GM20000 (cell line): ENCODE measurements around the gene VSTM2B.

Experiments used
- DNase-seq: peaks from one replicate; pipeline ENCODE4 v3.0.0; 2012; ENCODE audit warnings: low spot score
- TF ChIP-seq, protein P1 (sequence below): IDR thresholded peaks from 2 replicates; pipeline ENCODE4 v1.5.1; 2012; ENCODE audit warnings: mild to moderate bottlenecking, control low read depth; ENCODE audit errors: extremely low read depth, missing control alignments

VSTM2B gene

DNA sequence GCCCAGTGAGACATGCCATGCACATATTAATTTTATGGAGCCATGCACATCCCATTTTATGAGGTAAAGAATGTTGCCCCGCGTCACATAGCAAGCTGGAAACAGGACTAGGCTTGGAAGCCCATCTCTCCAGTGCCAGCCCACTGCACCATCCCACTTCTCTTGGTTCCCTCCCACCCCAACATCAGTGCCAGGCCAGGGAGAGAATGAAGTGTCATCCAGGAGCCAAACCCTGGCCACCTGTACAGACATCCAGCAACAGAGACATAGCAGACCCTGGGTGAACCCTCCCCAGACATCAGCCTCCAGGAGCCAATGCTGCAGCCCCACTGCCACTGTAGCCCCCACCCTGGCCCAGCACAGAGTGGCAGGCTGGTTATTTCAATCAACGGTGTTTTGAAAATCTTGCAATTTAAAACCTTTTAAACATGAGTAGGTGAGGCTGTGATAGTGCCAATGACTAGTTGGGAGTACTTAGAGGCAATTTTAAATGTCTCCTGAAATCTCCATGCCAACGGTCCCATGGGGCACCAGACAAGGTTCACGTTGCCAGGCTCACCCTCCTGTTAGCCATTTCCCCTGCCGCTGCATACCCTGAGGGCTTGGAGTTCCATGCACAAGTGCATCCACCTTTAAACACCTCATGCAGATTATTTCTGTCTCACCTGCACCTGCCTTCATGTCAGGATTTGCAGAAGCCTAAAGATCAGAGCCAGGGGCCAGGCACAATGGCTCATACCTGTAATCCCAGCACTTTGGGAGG is 34.7 kb downstream of the VSTM2B start:
- no peak for DNase-seq
- TF ChIP-seq, protein P1, sequence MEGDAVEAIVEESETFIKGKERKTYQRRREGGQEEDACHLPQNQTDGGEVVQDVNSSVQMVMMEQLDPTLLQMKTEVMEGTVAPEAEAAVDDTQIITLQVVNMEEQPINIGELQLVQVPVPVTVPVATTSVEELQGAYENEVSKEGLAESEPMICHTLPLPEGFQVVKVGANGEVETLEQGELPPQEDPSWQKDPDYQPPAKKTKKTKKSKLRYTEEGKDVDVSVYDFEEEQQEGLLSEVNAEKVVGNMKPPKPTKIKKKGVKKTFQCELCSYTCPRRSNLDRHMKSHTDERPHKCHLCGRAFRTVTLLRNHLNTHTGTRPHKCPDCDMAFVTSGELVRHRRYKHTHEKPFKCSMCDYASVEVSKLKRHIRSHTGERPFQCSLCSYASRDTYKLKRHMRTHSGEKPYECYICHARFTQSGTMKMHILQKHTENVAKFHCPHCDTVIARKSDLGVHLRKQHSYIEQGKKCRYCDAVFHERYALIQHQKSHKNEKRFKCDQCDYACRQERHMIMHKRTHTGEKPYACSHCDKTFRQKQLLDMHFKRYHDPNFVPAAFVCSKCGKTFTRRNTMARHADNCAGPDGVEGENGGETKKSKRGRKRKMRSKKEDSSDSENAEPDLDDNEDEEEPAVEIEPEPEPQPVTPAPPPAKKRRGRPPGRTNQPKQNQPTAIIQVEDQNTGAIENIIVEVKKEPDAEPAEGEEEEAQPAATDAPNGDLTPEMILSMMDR: no peak

DNA sequence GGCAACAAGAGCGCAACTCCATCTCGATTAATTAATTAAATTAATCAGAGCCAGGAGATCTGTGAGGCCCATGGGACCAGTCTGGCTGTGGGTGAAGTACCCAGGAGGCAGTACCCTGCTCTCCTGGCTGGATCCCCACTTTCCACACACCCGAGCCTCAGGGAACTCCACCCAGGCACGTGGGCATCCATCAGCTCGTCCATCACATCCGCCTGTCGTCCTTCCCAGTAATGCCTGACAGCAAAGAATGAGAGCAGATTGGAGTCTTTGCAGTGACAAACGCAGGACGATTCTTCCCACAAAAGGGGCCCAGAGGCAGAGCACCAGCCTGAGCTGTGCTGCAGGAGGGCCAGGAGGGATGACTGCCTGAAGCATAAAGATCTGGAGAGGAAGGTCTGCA is 35.8 kb downstream of the VSTM2B start:
- TF ChIP-seq, protein P1: no peak
- no peak for DNase-seq

DNA sequence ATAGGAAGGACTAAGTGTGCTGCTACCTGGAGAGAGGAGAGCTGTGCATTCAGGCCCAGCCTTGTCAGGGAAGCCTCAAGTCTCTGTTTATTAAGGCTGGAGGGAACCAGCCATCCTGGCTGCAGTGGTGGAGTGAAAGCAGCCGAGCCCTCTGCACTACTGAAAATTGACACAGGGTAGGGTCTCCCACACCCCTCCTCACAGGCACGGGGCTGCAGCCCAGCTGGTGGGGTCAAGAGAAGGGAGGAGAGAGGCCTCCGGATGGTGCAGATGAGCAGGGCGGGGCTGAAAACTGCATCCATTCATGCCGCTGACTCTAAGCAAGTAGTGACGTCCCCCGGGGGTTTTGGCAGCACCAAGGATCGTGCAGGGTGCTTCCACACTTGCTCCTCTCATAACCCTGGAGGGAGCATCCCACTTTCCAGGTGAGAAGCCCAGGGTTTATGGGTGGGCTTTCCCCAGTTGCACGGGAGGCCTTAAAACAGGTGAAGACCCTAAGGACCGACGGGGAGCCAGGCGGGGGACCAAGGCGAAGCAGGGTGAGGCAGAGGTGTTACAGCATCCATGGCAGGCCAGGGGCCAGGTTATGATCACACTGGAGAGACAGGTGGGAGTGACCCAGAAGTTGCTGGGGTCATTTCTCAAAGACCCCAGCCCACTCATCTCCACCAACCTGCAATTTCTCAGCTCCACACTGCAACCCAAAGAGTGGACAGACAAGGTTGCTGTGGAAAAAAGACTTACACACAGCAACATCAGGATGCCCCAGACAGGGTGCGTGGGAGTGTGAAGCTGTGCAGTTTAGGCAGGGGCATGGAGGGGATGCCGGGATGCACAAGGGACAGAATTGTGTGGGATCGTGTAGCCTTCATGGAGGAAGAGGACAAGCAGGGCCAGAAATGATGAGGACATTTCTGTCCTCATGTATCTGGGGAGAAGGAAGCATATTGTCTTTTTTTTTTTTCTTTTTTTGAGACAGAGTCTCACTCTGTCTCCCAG is 36.8 kb downstream of the VSTM2B start:
- no peak for DNase-seq
- TF ChIP-seq, protein P1: no peak

DNA sequence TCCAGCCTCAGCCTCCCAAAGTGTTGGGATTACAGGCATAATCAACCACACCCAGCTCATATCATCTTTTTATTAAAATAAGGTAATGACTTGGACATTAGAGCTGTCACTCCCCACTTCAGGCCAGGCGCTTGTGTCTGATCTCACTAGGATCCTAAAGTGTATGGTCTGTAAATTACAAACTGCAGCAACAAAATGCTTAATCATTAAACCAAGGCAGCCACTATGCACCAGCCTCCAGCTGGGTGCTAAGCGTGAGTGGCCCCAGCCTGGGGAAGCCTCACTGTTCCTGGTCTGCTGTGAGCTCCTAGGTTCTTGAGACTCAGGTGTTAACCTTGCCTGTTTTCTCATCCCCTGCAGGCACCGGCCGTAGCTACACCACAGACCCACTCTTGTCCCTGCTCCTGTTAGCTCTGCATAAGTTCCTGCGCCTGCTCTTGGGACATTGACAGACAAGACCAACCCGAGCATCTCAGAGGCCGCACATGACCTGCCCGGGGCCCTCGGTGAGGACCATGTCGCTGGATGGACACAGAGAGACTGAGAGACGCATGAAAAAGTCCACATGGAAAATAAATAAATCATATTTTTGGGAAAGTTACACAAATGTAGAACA is 37.8 kb downstream of the VSTM2B start:
- TF ChIP-seq, protein P1: no peak
- no peak for DNase-seq

DNA sequence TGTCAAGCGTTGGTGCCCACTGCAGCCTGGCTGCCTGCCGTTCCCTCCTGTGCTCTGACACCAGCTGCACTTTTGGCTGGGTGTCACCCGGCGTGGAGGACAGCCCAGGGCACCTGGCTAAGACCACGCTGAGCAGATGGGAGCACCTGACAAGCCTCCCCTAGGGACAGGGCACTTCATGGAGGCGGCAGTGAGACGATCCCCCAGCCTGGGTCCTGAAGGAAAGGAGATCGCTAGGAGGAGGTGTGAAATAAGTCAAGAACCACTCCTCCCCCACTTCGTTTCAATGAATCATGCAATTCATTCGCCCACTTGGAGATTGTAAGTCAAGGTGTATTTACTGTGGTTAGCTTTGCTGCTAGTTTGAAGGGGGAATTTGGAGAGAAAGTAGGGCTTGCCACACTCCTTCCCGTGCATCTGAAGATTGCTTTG is 38.8 kb downstream of the VSTM2B start:
- DNase-seq: no peak
- TF ChIP-seq, protein P1: no peak

DNA sequence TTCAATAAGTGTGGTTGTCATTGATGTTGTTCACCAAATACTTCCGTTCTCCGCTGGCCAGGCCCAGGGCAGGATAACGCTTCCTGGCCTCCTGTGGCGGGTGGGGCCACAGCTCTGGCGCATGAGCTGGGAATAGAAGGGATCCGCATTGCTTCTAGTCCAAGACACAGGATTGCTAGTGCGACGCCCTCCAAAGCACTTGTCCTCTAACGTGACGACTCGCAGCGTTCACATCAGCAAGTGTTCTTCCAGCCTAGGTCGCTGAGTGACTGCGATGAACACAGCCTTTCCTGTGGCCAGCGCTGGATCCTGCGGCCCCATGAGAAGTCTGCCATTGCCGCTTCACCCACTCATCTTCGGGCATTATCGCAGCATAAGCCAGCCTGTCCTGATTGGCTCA is 39.4 kb downstream of the VSTM2B start:
- TF ChIP-seq, protein P1: no peak
- no peak for DNase-seq
